KMS-11 (cell line): ENCODE results near the gene KLF11.

Experiments
- H2AFZ ChIP-seq: fragments of 200-600 bp; sonication (generic); 2 replicates; pipeline ENCODE4 v1.6.1; 2016; ENCODE audit warnings: antibody characterized with exemption, mixed run types, low read depth
- H3K27ac ChIP-seq: fragments of 200-600 bp; sonication (generic); 2 replicates; pipeline ENCODE4 v1.6.1; 2016; ENCODE audit warnings: mild to moderate bottlenecking, mixed run types
- H3K27me3 ChIP-seq: fragments of 200-600 bp; sonication (generic); 2 replicates; pipeline ENCODE4 v1.6.1; 2017; ENCODE audit warnings: mild to moderate bottlenecking, low read depth, mixed run types, moderate library complexity; ENCODE audit not compliant: insufficient read depth
- H3K36me3 ChIP-seq: fragments of 200-600 bp; sonication (generic); 2 replicates; pipeline ENCODE4 v1.6.1; 2017; ENCODE audit warnings: mild to moderate bottlenecking, mixed run types; ENCODE audit not compliant: insufficient read depth
- H3K4me1 ChIP-seq: fragments of 200-600 bp; sonication (generic); 2 replicates; pipeline ENCODE4 v1.6.1; 2016; ENCODE audit warnings: mild to moderate bottlenecking, low read depth, mixed run types; ENCODE audit not compliant: poor library complexity, severe bottlenecking
- H3K4me2 ChIP-seq: fragments of 200-600 bp; sonication (generic); 2 replicates; pipeline ENCODE4 v1.7.0; 2016; ENCODE audit warnings: mild to moderate bottlenecking, mixed run types
- H3K4me3 ChIP-seq: fragments of 200-600 bp; sonication (generic); IDR thresholded peaks from 2 replicates; pipeline ENCODE4 v1.6.1; 2017; ENCODE audit warnings: low read depth, low read length, mixed read lengths; ENCODE audit not compliant: insufficient read depth
- H3K79me2 ChIP-seq: fragments of 200-600 bp; sonication (generic); 2 replicates; pipeline ENCODE4 v1.6.1; 2016; ENCODE audit warnings: low read depth, mixed run types; ENCODE audit not compliant: insufficient read depth
- H3K9ac ChIP-seq: fragments of 200-600 bp; sonication (generic); 2 replicates; pipeline ENCODE4 v1.6.1; 2016; ENCODE audit warnings: mild to moderate bottlenecking, mixed run types
- H4K20me1 ChIP-seq: fragments of 200-600 bp; sonication (generic); 2 replicates; pipeline ENCODE4 v1.6.1; 2016; ENCODE audit warnings: mild to moderate bottlenecking, mixed run types; ENCODE audit not compliant: insufficient read depth
- CTCF ChIP-seq: fragments of 200-600 bp; sonication (generic); conservative IDR thresholded peaks from 2 replicates; pipeline ENCODE4 v1.6.1; 2017; ENCODE audit warnings: low read depth, mild to moderate bottlenecking, antibody characterized with exemption, low read length, moderate library complexity, mixed read lengths

Gene KLF11

GRCh38 chr2:10007435-10007834 is 35.9 kb upstream of the KLF11 start:
- Histone ChIP-seq H3K4me1 (no peaks in the 10 kb centered on the region), H4K20me1 (no peaks in the 10 kb centered on the region), H2AFZ (no peak overlapping the region), H3K79me2 (no peaks in the 10 kb centered on the region), H3K4me2 (no peak overlapping the region), H3K27ac (no peak overlapping the region), H3K9ac (no peak overlapping the region), H3K27me3 (no peaks in the 10 kb centered on the region), H3K4me3 (no peak overlapping the region), H3K36me3 (no peaks in the 10 kb centered on the region)
- TF ChIP-seq CTCF: no peak

DNA sequence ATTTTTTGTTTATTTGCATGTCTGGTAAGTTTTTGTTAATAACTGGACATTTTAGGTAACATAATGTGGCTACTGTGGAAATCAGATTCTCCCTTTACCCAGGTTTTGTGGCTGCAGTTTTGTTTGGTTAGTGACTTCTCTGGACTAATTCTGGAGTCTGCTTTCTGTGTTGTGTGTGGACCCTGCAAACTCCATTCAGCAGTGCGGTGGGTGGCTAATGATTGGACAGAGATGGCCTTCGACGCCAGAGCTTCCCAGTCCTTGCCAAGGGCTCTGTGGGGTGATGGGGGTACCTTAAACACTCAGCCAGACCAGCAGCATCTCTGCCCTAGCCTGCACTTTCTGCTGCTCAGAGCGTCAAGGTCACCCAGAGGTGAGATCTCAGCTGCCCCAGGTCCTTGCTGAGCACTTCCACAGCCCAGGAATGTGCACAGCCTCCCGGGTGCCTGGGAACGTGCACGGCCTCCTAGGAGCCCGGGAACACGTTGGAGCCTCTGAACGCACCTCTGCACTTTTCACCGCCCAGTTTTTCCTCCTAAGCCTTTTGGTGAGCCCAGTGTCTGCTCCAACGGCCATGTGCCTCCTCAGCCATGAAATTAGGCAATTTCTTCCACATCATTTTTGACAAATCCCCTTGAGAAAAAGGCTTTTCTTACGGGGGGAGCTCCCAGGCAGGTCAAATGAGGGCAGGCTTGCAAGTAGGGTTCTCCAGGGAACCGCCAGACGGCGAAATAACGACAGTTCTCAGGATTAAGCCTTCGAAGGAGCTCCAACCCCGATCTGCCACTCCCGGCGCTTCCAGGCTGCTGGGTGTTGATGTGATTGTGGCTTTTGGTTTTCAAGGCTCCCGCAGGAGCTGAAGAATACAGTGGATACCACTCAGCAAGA is 35.2 kb upstream of the KLF11 start:
- no peaks in the 10 kb centered on the region for H3K36me3 ChIP-seq
- H3K4me2 ChIP-seq: no peak overlapping the region
- no peak overlapping the region for H3K9ac ChIP-seq
- H3K79me2 ChIP-seq: no peaks in the 10 kb centered on the region
- no peak for TF ChIP-seq CTCF
- H3K27me3 ChIP-seq: no peaks in the 10 kb centered on the region
- H3K4me3 ChIP-seq: no peak overlapping the region
- no peaks in the 10 kb centered on the region for H4K20me1 ChIP-seq
- no peak overlapping the region for H3K27ac ChIP-seq
- no peak overlapping the region for H2AFZ ChIP-seq
- H3K4me1 ChIP-seq: no peaks in the 10 kb centered on the region

GRCh38 chr2:10008809-10009176 is 34.6 kb upstream of the KLF11 start:
- Histone ChIP-seq H3K79me2 (no peaks in the 10 kb centered on the region), H3K36me3 (no peaks in the 10 kb centered on the region), H3K4me3 (no peak overlapping the region), H3K4me2 (no peak overlapping the region), H3K27me3 (no peaks in the 10 kb centered on the region), H2AFZ (no peak overlapping the region), H3K27ac (no peak overlapping the region), H3K9ac (no peak overlapping the region), H3K4me1 (no peaks in the 10 kb centered on the region), H4K20me1 (no peaks in the 10 kb centered on the region)
- no peak for TF ChIP-seq CTCF

- Histone ChIP-seq H3K4me1 (no peaks in the 10 kb centered on the region), H3K4me2 (no peak overlapping the region), H3K27me3 (no peaks in the 10 kb centered on the region), H4K20me1 (no peaks in the 10 kb centered on the region), H3K9ac (no peak overlapping the region), H3K4me3 (no peak overlapping the region), H2AFZ (no peak overlapping the region), H3K27ac (no peak overlapping the region), H3K79me2 (no peaks in the 10 kb centered on the region), H3K36me3 (no peaks in the 10 kb centered on the region)
- TF ChIP-seq CTCF: no peak
These were observed 34.0 kb upstream of the KLF11 start for GRCh38 chr2:10009271-10009810.
